Left renal cortex interstitium (tissue), 4 donors: ENCODE results near the gene CD58. TPM values are rescaled to one million over a fixed set of nuclear protein-coding genes. Genes with fewer than 3 reads are reported as not detected.
"Not testable (repeated sequence)": the region's sequence is repeated elsewhere in the genome, so short reads cannot be mapped to it uniquely, and the experiment has no call there.

Experiments
- DNase-seq, 4 donors: peaks; one replicate each; pipeline ENCODE4 v3.0.0-alpha.2; 2013; ENCODE audit warnings: low read depth in 4 of 4, low spot score in 2 of 4, missing footprints in 1 of 4
- polyA plus RNA-seq, 4 donors: library from polyadenylated mRNA; unstranded; fragments of 120-200 nt; gene quantifications; one replicate each; pipeline ENCODE4 v1.2.1, GENCODE V29; 2013; ENCODE audit not compliant: insufficient read length in 4 of 4

CD58 gene
- polyA plus RNA-seq: 10 to 100 TPM; 15.0 to 18.8 (median 15.8) TPM

DNA sequence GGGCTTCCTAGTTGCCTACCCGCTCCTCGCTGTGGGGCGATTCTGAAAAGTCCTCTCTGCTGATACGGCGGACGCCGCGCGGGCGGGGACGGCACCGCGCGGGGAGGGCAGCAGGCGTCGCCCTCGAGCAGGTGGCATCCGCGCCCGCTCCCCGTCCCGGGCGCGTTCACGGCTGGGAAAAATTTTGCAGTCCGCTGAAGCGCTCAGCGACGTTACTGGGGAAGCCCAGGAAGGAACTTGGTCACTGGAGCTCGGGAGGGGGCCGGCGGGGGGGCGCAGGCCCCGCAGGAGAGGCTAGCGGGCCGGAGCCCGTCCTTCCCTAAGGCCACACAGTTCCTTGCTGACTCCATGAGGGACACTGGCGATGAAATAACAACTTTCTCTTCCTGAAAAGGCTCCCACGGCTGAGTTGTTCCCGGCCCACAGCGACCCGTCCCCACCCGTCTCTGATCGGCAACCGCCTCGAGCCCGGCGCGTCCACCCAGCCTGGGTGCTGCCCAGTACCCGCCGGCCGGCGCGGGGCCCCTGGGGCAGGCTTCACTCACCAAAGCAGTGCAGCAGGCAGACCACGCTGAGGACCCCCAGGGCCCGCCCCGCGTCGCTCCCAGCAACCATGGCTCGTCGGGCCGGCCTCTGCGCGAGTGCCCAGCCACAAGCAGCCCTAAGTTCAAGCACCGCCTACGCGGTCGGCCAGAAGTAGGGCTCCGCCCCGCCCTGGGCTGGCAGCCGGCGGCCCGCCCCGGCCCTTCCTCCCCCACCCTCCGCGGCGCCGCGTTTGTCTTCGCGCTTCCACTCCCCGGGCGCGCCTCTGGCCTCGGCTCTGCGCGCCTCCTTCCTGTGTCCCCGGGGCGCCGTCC is at the start of gene CD58:
CD58 (minus strand) TSS at position 669 of the 857 bp plus-strand sequence; CDS start at position 615, 54 bp downstream.
- peak; percentile 50 to 63 (median 56) for DNase-seq

GRCh38 chr1:116620392-116620791 is 49.6 kb upstream of the CD58 start:
- not testable (repeated sequence) for DNase-seq

- not testable (repeated sequence) for DNase-seq
Observed at GRCh38 chr1:116619106-116619505, 48.3 kb upstream of the CD58 start.

DNA sequence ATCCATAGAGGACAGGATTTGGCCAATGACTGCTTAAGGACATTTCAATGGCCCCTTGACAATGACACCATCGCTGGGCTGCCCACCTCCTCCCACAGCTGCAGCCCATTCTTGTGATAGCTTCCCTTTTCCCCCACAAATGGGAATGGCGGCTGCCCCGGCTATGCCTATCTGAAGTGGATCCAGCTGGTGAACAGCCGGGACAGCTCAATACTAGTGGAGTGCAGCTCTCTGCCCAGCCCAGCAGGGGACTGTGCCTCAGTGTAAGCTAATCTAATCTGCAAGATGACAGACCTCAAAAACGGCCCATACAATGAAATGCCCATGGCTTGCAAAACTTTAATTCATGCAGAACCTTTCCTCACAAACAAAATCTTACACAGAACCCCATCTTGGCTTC is 47.0 kb upstream of the CD58 start:
- not testable (repeated sequence) for DNase-seq

DNA sequence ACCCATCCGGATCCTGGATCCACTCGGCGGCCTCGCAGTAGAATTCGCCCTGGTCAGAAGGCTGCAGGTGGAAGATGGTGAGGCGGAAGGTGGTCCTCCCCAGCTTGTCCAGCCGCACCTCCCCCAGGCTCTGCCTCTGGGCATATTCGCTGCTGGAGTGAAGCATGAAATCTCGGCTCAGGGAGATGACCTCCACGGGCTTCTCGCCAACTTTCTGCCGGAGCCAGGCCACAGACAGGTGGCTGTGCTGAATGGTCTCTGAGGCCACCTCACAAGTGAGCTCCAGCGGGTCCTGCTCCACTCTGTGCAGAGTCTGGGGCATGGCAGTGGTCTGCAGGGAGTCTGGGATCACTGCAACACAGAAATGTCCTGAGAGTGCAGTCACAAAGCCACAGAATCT is 43.0 kb upstream of the CD58 start:
- DNase-seq: not testable (repeated sequence)

- not testable (repeated sequence) for DNase-seq
Observed at GRCh38 chr1:116609801-116610371, 39.1 kb upstream of the CD58 start.

DNA sequence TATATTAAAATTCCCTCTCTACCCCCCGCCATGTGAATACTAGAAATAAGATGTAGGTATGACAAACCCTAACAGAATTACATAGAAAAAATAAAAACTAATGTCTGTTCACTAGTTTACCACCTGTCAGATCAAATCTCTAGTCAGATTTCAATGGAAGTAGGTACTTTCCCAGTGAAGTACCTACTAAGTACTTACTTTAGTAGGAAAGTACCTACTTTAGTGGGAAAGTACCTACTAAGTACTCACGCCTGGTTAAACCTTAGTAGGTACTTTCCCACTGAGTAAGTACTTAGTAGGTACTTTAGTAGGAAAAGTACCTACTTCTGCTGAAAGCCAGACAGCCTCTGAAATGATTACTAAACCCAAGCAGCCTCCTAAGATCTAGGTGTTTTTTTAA is 38.0 kb upstream of the CD58 start:
- not testable (repeated sequence) for DNase-seq

- not testable (repeated sequence) for DNase-seq
Observed at GRCh38 chr1:116608151-116608550, 37.3 kb upstream of the CD58 start.

DNA sequence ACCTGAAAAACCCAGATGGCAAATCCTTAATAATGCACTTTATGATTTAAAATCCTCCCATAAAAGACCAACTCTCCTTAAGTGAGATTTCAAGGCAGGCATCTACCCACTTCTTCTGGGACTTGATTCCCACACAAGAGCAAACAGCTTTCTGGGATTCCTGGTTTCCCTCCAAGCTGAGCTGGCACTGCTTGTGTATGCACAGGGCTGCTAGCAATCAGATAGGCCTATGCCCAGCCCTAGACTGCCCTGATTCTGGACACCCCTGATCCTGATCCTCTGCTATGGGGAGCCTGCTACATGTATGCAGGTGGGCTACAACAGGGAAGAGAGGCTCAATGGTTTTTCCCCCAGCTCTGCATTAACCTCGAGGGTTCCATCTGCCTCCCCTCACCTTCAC is 36.6 kb upstream of the CD58 start:
- DNase-seq: not testable (repeated sequence)

DNA sequence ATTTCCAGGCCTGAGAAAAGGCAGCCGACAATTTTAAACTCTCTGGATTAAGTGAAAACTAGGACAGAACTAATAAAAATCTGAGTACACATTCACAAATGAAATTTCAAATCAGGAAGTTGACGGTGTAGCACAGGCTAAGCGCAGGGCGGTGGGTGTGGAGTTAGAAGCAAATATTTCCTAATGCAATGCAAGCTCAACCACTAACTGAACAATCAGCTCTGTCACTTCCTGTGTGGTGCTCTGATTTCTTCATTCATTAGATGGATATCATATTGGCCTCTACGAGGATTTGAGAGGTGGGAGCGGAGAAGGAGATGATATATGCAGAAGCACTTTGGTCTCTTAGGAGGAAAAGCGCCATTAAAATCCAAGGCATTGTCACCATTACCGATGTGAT is 35.2 kb upstream of the CD58 start:
- not testable (repeated sequence) for DNase-seq

- no peak for DNase-seq
Observed at GRCh38 chr1:116605315-116605714, 34.5 kb upstream of the CD58 start.

DNA sequence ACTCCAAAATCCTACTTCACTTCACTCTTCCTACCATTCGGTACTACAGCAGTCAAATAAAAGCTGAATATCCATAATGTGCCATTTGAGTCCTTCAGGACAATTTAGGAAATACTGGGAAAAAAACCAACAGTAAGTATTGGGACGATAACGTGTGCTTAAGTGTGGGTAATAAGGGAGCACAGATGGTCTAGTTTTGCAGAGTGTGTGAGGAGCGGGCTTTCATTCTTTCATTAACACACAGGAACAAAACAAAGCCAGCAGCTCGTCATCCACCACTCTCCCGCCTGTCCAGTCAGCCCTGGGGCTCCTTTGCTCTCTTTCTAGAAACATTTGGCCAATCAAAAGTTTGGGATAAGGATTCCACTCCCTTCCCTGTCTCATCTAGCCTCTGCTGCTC is 33.6 kb upstream of the CD58 start:
- DNase-seq: not testable (repeated sequence)

GRCh38 chr1:116603646-116604045 is 32.8 kb upstream of the CD58 start:
- DNase-seq: not testable (repeated sequence)

- DNase-seq: not testable (repeated sequence)
Observed at GRCh38 chr1:116599369-116599768, 28.5 kb upstream of the CD58 start.

- DNase-seq: not testable (repeated sequence)
Observed at GRCh38 chr1:116598420-116599036, 27.7 kb upstream of the CD58 start.

- DNase-seq: not testable (repeated sequence)
Observed at GRCh38 chr1:116597388-116597787, 26.6 kb upstream of the CD58 start.

DNA sequence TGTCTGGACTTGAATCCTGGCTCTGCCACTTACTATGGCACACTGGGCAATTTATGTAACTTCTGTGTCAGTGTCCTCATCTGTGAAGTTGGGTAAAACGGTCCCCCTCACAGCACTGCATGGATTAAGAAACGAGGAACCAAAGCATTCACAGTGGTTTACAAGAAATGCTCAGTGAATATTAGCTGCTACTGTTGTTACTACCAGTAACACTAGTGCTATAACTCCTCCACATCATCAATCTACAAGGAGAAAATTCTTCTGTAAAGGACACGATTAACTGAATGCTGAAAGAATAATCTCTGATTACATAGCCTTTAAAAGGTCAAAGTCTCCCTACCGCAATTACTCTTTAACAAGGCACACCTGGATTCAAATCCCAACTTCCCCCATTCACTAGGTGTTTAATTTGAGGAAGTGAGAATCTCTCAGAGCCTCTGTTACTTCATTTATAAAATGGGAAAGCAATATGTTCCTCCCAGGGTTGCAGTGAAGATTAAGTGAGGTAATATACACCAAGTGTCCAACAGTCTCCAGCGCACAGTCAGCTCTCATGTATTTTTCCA is 26.0 kb upstream of the CD58 start:
- DNase-seq: not testable (repeated sequence)

- not testable (repeated sequence) for DNase-seq
Observed at GRCh38 chr1:116595946-116596741, 25.3 kb upstream of the CD58 start.

- not testable (repeated sequence) for DNase-seq
Observed at GRCh38 chr1:116595065-116595840, 24.4 kb upstream of the CD58 start.
